GM19397 (cell line): ENCODE data around the gene NDUFAF5.

Source experiments
- ATAC-seq: cut with Tn5 transposase; IDR thresholded peaks from one replicate; pipeline ENCODE4 v1.9.1; 2021; ENCODE audit warnings: mild to moderate bottlenecking, moderate library complexity; ENCODE audit not compliant: unreplicated experiment

The NDUFAF5 gene

DNA sequence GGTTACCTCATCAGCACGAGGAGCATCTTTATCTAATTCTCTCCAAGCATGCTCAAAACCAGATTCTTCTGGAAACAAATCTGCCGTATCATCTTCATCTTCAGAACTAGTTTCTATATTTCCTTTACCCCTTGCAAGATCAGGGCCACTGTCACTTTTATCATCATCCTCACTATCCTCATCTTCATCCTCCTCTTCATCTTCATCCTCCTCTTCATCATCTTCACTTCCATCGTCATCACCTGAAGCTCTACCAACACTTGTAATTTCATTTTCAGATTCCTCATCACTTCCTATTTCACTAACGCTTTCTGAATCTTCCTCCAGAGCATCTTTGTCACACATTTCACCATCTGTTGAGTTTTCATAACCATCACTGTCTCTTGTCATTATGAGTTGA is 9.0 kb upstream of the NDUFAF5 start:
- no peak for ATAC-seq

DNA sequence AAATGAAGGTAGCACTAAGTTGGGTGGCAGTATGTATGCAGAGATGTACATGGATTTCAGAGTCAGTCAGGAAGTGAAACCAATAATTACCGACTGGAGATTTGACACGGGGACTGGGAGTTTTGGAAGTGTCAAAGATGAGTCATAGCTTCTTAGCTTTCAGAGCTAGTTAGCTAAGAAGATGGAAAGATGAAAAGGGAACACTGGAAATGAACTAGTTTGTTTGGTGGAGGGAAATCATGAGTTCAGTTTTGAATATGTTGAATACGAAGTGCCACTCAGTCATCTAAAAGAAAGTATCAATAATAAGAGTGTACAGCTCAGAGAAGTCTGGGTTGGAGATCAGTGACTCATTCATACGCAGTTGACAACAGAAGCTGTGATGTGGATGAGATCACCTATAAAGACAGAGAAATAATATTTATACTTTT is 7.6 kb upstream of the NDUFAF5 start:
- ATAC-seq = no peak

DNA sequence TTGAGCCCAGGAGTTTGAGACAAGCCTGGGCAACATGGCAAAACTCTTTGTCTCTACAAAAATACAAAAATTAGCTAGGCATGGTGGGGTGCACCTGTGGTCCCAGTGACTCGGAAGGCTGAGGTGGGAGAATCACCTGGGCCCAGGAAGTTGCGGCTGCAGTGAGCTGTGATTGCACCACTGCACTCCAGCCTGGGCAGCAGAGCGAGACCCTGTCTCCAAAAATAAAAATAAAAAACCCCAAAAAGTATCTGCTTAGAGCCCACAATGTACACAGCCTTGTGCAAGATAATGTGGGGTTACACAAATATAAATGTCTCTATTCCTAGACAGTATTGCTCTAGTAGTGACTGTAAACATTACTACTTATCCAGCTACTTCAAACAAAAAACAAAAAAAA is 6.0 kb upstream of the NDUFAF5 start:
- no peak for ATAC-seq

DNA sequence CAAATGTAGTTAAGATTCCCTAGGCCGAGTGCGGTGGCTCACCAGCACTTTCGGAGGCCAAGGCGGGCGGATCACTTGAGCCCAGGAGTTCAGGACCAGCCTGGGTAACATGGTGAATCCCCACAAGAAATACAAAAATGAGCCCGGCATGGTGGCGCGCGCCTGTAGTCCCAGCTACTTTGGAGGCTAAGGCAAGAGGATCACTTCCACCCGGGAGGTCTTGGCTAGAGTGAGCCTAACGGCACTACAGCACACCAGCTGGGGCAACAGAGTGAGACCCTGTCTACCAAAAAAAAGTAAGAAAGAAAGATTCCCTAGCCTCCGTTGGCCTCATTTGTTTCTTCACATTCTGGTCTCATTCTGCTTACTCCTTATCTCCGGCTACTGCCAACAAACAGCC is 1.3 kb upstream of the NDUFAF5 start:
- ATAC-seq = no peak

DNA sequence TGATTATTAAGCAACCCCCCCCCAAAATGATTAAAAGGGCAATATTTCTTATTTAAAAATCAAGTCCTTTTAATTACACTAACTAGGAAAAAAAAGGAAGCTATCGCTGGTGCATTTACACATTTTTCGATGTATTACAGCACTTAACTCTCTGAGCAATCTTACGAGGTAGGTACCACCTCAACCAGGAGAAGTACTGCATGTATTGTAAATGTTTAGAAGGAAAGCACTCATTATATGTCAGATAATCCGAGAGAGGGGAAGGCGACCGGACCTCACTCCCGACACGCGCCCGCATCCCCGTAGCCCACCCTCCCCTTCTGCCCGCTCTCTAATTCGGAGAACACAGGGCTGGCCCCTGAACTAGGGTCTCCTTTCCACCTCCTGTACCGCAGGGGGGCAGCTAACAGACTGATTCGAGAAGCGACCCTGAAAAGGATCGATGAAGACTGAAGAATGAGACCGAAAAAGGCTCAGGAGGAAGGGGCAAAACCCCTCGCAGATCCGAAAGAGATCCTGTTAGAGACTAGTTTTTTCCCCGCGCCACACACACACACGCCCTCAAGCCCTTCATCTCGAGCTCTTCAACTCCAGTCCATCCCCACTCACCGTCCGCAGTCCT is 446 bp upstream of the NDUFAF5 start:
- ATAC-seq = peak; percentile 3

DNA sequence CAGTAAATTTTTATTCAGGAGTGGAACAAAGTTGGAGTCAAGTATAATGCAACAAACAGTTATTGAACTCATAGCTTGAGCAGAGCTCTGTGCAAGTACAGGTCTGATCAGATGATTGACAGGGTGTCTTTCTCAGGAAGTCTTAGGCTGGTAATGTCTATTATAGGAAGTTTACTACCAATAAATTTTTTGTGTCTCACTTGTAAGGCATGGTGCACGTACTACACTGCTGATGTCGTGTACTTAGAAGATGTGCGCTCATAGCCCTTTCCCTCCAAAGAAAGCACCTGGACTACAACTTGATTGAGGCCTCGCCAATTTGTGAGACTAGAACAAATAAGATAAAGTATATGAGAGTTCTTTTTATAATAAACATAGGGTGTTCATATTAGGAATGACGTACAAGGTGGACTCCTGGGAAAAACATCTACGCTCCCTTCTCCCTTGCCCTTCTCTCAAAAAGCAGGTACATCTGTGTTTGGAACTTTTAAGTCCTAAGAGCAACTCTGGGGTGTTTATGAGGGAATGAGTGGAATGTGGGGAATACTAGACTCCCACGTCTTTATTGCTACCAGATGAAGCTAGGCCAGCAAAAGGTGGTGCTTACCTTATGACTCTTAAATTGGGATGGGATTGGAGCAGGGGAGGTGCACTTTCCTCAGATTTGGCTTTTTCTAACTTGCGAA is 1.5 kb downstream of the NDUFAF5 start:
- ATAC-seq = no peak

DNA sequence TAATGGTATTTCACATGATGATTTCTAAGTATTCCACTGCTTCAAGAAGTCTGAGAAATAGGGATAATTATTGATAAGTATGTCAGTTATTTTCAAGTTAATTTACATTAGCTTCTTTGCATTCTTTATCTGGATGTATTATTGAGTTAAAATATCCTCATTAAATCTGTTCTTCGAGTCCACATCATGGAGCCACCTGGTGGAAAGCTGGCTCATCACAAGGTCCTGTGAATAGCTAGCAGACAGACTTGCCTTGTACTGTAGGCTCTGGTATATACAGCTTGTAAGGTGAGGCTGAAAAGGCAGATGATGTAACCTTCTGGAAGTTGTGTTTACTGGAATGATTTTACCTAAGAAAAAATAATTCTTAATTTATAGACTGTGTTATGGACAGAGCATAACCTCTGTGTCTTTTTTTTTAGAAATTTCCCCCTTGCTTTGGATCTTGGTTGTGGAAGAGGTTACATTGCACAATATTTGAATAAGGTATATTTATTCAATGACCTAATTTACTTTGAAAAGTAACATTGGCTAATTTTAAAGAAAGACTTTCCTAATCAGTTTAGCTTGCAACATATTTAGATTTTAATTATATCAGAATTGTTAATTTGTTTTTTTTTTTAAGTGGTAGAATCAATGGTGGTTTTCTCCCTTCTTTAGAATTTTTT is 3.5 kb downstream of the NDUFAF5 start:
- ATAC-seq = no peak

DNA sequence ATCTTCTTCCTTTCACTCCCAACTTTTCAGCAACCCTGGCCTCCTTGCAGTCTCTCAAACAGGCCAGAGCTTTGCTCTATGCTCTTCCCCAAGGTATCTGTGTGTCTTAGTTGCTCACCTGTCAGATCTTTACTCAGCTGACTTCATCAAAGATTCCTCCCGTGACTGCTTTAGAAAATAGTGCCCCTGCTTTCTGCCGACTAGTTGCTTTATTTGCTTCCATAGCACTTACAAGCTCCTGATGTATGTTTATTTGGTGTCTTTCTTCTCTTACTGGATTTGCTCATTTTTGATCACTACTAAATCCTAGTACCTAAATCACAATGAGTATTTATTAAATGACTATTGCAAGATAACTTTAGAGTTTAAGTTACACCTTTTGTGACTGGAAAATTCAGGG is 5.9 kb downstream of the NDUFAF5 start:
- no peak for ATAC-seq

DNA sequence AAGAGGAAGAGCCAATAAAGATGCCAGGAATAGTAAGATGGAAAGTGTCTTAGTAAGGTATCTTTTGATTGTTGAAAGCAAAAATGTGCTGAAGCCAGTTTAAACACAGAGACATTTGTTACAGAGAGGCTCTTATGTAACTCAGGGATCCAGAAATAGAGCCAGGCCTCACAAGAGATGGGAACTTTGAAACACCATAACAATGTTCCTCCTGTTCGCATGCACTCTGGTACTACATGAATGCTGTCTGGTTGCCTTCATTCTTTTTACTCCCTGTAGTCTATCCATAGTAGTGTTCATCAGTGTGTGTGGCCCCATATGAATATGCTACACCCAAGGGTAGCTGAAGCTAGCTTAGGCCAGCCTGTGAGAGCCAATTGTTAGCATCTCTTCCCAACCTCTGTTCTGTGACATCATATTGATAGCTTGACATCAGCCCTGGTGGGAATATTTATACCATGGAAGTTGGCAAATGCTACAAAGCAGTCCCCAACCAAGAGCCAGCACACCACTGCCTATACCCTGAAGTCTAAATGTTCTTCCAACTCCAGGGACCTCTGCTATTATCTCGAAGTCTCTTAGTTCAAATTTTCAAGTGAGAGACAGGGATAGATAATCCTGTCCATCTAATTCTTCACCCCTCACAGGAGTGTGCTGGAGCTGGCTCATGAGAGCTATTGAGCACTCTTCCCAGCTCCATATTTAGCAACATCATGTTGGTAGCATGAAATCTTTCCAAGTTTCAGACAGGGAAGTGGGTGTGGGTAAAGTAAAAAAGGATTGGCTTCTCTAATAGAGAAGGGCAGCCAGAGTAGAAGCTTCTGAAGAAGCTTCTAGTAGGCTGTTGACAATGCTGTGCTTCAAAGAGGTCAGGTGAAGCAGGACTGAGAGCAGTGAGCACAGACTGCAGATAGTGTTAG is 7.0 kb downstream of the NDUFAF5 start:
- ATAC-seq = no peak

DNA sequence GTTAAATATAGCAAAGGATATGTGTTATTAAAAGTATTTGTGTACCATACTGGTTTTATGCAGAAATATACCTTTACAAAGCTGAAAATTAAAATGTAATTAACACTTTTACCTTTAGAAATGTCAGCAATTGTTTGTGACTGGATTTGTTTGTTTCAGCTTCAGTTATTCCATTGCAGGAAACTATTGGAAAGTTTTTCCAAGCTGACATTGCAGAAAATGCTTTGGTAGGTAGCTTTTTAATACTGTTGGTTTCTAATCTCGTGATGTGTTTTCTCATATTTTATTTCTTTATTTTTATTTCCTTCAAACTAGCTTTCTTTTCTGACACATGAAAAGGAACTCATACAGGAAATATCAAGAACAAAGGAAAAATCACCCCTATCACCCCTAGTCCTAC is 8.2 kb downstream of the NDUFAF5 start:
- no peak for ATAC-seq

DNA sequence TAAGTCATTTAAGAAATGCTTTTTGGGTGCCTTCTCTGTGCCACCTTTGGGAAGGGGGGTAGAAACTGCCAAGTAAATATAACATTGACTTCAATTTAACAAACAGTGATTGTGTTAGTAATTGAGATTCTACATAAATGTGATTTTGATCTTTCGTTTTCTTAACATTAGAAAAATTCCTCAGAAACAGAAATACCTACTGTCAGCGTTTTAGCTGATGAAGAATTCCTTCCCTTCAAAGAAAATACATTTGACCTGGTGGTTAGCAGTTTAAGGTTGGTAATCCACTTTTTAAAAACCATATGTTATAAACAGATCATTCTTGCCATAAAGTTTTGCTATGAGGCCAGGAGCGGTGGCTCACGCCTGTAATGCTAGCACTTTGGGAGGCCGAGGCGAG is 9.8 kb downstream of the NDUFAF5 start:
- no peak for ATAC-seq

DNA sequence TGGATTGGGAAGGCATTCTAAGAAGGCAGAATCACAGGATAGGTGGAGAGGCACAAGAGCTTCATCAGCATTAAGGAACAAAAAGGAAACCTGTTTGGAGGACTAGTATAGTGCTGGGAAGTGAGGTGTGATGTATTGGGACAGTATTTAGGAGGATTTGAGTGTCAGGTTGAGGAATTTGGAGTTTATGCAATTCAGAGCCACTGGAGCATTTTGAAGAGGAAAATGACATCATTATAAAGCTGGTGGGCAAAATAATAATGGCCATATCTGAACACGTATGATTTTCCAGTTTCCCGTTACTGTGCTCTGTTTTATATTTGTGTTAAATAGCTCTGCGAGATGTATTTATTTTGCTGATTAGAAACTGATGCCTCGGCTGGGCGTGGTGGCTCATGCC is 14.2 kb downstream of the NDUFAF5 start:
- ATAC-seq = no peak

DNA sequence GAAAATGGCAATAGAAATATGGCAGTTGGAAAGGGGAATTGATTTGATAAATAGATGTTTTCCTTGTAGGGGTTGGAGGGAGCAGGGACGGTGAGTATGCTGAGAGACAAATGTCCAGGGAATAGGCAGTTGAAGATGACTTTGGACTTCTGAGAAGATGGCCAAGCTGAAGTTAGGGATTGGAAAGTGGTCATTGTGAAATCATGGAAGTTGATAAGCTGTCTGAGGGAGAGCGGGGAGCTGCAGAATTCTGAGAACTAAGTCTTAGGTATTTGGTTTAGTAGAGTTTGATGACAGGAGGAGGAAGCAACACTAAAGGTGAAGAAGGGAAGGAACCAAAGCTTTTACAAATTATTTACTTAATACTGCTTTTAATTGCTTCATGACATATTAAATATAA is 15.1 kb downstream of the NDUFAF5 start:
- no peak for ATAC-seq

DNA sequence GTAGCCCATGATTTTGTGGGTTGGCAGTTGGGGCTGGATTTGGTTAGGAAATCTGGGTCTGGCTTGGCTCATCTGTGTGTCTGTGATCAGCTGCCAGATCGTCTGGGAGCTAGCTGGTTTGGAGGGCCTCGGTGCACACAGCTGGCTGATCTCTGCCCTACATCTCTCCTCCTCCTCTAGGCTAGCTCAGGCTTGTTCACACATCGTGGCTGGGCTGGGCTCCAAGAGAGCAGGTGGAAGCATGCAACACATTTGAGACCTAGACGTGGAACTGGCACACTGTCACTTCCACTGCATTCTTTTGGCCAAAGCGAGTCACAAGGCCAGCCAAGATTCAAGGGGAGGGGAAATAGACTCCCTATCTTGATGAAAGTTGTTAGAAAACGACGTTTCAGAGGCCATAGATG is 15.9 kb downstream of the NDUFAF5 start:
- no peak for ATAC-seq

DNA sequence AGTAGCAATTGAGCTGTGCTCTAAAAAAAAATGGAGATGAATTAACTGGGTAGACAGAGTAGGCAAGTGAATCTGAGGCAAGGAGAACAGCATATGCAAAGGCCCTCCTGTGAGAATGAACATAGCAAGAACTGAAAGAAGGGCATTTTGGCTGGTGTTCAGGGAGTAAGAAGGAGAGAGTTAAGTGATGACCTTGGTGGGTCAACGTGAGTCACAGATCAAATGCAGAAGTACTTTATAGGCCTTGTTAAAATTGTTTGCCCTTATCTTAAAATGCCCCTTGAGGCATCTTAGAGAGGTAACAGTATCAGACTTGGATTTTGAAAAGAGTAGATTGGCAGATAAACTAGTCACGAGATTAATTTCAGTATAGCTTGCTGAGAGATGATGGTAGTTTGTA is 24.5 kb downstream of the NDUFAF5 start:
- ATAC-seq = no peak

DNA sequence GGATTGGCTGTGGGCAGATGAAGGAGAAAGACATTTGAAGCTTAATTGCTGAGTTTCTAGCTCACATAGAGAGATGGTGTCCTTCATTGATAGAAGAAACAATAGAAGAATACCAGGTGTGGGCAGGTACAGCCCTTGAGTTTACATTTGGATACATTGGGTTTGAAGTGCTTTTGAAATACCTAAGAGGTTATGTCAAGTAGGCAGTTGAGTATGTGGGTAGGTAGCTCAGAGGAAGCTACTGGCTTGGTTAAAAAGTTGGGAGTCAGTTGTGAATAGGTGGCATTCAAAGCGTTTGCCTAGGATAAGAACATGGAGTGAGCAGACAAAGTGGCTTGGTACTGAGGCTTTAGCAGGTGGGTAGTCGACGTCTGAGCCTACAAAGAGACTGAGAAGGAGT is 25.0 kb downstream of the NDUFAF5 start:
- ATAC-seq = no peak

DNA sequence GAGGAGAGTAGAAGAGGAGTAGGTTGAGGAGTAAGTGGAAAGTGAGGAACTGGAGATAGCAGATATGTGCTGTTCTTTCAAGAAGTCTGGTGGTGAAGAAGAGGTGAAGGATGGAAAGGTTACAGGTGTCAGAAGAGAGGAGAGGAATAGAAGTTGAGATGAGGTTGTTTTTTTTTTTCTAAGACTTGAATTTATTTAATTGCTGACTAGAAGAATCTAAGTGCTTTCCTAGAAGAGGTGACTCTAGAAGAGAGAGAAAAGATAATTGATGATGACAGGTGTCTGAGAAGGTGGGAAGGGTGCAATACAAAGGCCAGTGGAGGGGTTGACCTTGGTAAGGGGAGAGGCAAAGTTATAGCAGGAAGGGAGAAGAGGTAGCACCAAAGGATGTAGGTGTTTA is 25.6 kb downstream of the NDUFAF5 start:
- ATAC-seq = no peak

DNA sequence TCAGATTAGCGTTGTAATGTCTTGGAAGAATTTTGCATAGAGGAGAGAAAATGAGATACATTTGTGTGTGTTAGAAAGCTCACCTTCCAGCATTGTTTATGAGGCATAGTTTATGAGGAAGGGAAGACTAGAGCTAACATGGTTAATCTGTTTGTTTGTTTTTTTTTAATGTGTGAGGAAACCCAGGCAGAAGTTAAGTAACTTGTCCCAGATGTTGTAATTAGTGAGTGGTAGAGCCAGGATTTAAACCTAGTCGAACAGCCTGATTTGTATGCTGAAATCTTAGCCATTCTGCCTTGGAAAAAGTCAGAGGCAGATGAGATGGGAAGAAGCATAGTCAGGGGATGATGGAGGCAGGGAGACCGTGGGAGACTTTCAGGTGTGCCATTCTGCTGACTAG is 29.1 kb downstream of the NDUFAF5 start:
- no peak for ATAC-seq

DNA sequence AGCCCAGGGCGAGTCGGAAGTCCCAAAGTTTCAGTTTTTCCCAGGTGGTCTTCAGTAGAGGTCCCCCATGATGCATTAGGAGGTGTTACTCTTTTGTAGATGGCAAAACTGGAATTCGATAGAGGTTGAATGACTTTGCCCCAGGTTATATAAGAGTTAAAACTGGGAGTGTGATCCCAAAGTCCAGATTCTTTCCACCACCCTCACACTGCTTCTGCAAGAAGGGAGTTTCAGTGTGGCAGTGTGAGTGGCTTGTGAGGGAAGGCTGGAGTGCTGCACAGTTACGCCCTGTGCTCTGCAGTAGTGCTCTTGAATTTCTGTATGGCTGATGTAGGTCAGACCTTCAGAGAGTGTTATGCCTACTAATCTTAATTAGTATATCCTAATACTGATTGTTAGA is 29.8 kb downstream of the NDUFAF5 start:
- ATAC-seq = no peak

DNA sequence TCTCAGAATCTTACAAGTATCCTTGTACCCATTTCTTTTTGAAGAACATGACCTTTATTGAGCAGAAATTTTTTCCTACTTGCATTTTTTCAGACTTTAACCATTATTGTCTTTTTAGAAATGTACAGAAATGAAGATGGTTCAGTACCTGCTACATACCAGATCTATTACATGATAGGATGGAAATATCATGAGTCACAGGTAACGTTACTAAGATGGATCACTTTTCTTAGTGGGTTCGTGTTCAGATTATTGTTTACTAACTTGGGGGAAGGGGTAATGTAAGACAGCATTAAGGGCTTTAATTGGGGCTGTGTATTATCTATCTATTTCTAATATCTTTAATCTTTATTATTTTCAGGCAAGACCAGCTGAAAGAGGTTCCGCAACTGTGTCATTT is 31.9 kb downstream of the NDUFAF5 start:
- ATAC-seq = no peak

DNA sequence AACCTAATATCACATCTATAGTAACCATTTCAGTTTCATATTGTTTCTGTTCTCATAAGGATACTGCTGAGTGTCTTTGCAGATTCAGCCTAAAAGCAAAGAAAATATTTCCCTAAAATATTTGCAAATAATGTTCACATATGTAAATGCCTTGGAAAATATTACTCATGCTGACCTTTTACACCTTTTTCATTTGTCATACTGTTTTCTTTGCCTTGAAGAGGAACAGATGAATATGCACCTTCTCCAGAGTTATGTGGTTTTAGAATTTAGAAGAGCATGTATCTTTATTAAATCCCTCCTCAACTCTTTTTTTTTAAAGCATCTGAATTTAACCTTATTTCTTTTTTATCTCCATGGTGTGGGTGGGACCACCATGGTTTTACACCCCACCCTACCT is 32.5 kb downstream of the NDUFAF5 start:
- no peak for ATAC-seq
